ENCODE results near the gene CPHXL2.

Gene CPHXL2

GRCh38 chr16:75632857-75633256, 44.0 kb downstream of the CPHXL2 start:
- no peak for TF ChIP-seq CTCF (IDR thresholded peaks at IDR 0.05; ENCODE audit: low read length)
- no peak for TF ChIP-seq EZH2phosphoT487 (IDR thresholded peaks at IDR 0.05; ENCODE audit: low read length)
- no peak for TF ChIP-seq EZH2 (optimal IDR thresholded peaks at IDR 0.05; ENCODE audit: low read depth, low read length)
- Histone ChIP-seq H3K27ac (ENCODE audit: low read length) (no peak overlapping the region), H3K79me2 (ENCODE audit: low read length) (no peaks in the 10 kb centered on the region), H3F3A (ENCODE audit: insufficient read depth, low read length) (no peaks in the 10 kb centered on the region), H4K20me1 (ENCODE audit: insufficient read depth, low read length) (no peaks in the 10 kb centered on the region), H3K9ac (ENCODE audit: low read length) (no peak overlapping the region), H3K9me3 (replicated peaks; ENCODE audit: insufficient read depth, low read length) (no peaks in the 10 kb centered on the region), H3K4me3 (ENCODE audit: low read length) (no peak overlapping the region), H3K9me2 (replicated peaks; ENCODE audit: insufficient read depth, low read length) (no peaks in the 10 kb centered on the region), H3K4me2 (ENCODE audit: low read depth, low read length) (no peak overlapping the region), H3K27me3 (replicated peaks; ENCODE audit: insufficient read depth, low read length) (no peaks in the 10 kb centered on the region), H3K4me1 (ENCODE audit: low read length) (no peaks in the 10 kb centered on the region), H2AFZ (ENCODE audit: low read length) (no peak overlapping the region), H3K36me3 (replicated peaks; ENCODE audit: insufficient read depth, low read length) (0 out of 2 replicates have a peak, but pooled peaks cover 3% of the 10 kb centered on the region)
- no peak for DNase-seq

- Histone ChIP-seq H3K9me3 (replicated peaks; ENCODE audit: insufficient read depth, low read length) (no peaks in the 10 kb centered on the region), H4K20me1 (ENCODE audit: insufficient read depth, low read length) (no peaks in the 10 kb centered on the region), H3K4me3 (ENCODE audit: low read length) (no peak overlapping the region), H3K27me3 (replicated peaks; ENCODE audit: insufficient read depth, low read length) (no peaks in the 10 kb centered on the region), H3K27ac (ENCODE audit: low read length) (no peak overlapping the region), H3K79me2 (ENCODE audit: low read length) (no peaks in the 10 kb centered on the region), H3K36me3 (replicated peaks; ENCODE audit: insufficient read depth, low read length) (0 out of 2 replicates have a peak, but pooled peaks cover 3% of the 10 kb centered on the region), H3K9me2 (replicated peaks; ENCODE audit: insufficient read depth, low read length) (no peaks in the 10 kb centered on the region), H3K4me1 (ENCODE audit: low read length) (no peaks in the 10 kb centered on the region), H2AFZ (ENCODE audit: low read length) (no peak overlapping the region), H3K9ac (ENCODE audit: low read length) (no peak overlapping the region), H3K4me2 (ENCODE audit: low read depth, low read length) (no peak overlapping the region), H3F3A (ENCODE audit: insufficient read depth, low read length) (no peaks in the 10 kb centered on the region)
- DNase-seq: no peak
- TF ChIP-seq EZH2phosphoT487 (IDR thresholded peaks at IDR 0.05; ENCODE audit: low read length): no peak
- no peak for TF ChIP-seq EZH2 (optimal IDR thresholded peaks at IDR 0.05; ENCODE audit: low read depth, low read length)
- no peak for TF ChIP-seq CTCF (IDR thresholded peaks at IDR 0.05; ENCODE audit: low read length)
These were observed 46.8 kb downstream of the CPHXL2 start for GRCh38 chr16:75630052-75630451.

- Histone ChIP-seq H3K9me3 (replicated peaks; ENCODE audit: insufficient read depth, low read length) (no peaks in the 10 kb centered on the region), H4K20me1 (ENCODE audit: insufficient read depth, low read length) (no peaks in the 10 kb centered on the region), H3K4me3 (ENCODE audit: low read length) (no peak overlapping the region), H3K27ac (ENCODE audit: low read length) (no peak overlapping the region), H3K27me3 (replicated peaks; ENCODE audit: insufficient read depth, low read length) (no peaks in the 10 kb centered on the region), H3K9ac (ENCODE audit: low read length) (no peak overlapping the region), H2AFZ (ENCODE audit: low read length) (no peak overlapping the region), H3K4me1 (ENCODE audit: low read length) (no peaks in the 10 kb centered on the region), H3F3A (ENCODE audit: insufficient read depth, low read length) (no peaks in the 10 kb centered on the region), H3K9me2 (replicated peaks; ENCODE audit: insufficient read depth, low read length) (no peaks in the 10 kb centered on the region), H3K36me3 (replicated peaks; ENCODE audit: insufficient read depth, low read length) (0 out of 2 replicates have a peak, but pooled peaks cover 3% of the 10 kb centered on the region), H3K79me2 (ENCODE audit: low read length) (no peaks in the 10 kb centered on the region), H3K4me2 (ENCODE audit: low read depth, low read length) (no peak overlapping the region)
- DNase-seq: no peak
- no peak for TF ChIP-seq EZH2phosphoT487 (IDR thresholded peaks at IDR 0.05; ENCODE audit: low read length)
- no peak for TF ChIP-seq EZH2 (optimal IDR thresholded peaks at IDR 0.05; ENCODE audit: low read depth, low read length)
- no peak for TF ChIP-seq CTCF (IDR thresholded peaks at IDR 0.05; ENCODE audit: low read length)
These were observed 47.7 kb downstream of the CPHXL2 start for GRCh38 chr16:75629132-75629531.

Data from MM.1S (cell line).